Loucy (cell line): ENCODE results near the gene MLIP.

Source experiments
- H2AFZ ChIP-seq: fragments of 200-600 bp; sonication (generic); 2 replicates; pipeline ENCODE4 v1.6.0; 2016; ENCODE audit warnings: antibody characterized with exemption, mild to moderate bottlenecking, low read length, moderate library complexity
- H3F3A ChIP-seq: fragments of 200-600 bp; 2 replicates; pipeline ENCODE4 v1.6.0; 2016; ENCODE audit warnings: antibody characterized with exemption, low read depth, mild to moderate bottlenecking
- H3K27me3 ChIP-seq: fragments of 200-600 bp; sonication (generic); 2 replicates; pipeline ENCODE4 v1.6.1; 2014; ENCODE audit warnings: low read length, mild to moderate bottlenecking; ENCODE audit not compliant: insufficient read depth, poor library complexity, severe bottlenecking
- H3K36me3 ChIP-seq: fragments of 200-600 bp; sonication (generic); 2 replicates; pipeline ENCODE4 v1.6.1; 2016; ENCODE audit warnings: low read length; ENCODE audit not compliant: insufficient read depth
- H3K4me1 ChIP-seq: fragments of 200-600 bp; sonication (generic); 2 replicates; pipeline ENCODE4 v1.5.1; 2014; ENCODE audit warnings: low read length, mild to moderate bottlenecking; ENCODE audit not compliant: insufficient read depth, poor library complexity, severe bottlenecking
- H3K4me2 ChIP-seq: fragments of 200-600 bp; sonication (generic); 2 replicates; pipeline ENCODE4 v1.6.0; 2014; ENCODE audit warnings: antibody characterized with exemption, low read length, low read depth, mild to moderate bottlenecking; ENCODE audit not compliant: poor library complexity, severe bottlenecking
- H3K4me3 ChIP-seq: fragments of 200-600 bp; sonication (generic); 2 replicates; pipeline ENCODE4 v1.5.1; 2014; ENCODE audit warnings: low read length, mild to moderate bottlenecking, mixed read lengths; ENCODE audit not compliant: poor library complexity, severe bottlenecking
- H3K79me2 ChIP-seq: fragments of 200-600 bp; sonication (generic); 2 replicates; pipeline ENCODE4 v1.6.1; 2014; ENCODE audit warnings: low read length; ENCODE audit not compliant: insufficient read depth
- H3K9ac ChIP-seq: fragments of 200-600 bp; sonication (generic); 2 replicates; pipeline ENCODE4 v1.6.0; 2014; ENCODE audit warnings: mild to moderate bottlenecking, low read depth, low read length, moderate library complexity; ENCODE audit not compliant: poor library complexity, severe bottlenecking
- H3K9me2 ChIP-seq: fragments of 200-600 bp; sonication (generic); replicated peaks from 2 replicates; pipeline ENCODE4 v1.6.1; 2016; ENCODE audit warnings: low read depth, low read length, mixed read lengths
- H3K9me3 ChIP-seq: fragments of 200-600 bp; sonication (generic); 2 replicates; pipeline ENCODE4 v1.6.1; 2014; ENCODE audit warnings: mild to moderate bottlenecking, antibody characterized with exemption, low read length, low read depth; ENCODE audit not compliant: insufficient read depth
- H4K20me1 ChIP-seq: fragments of 200-600 bp; sonication (generic); 2 replicates; pipeline ENCODE4 v1.6.0; 2014; ENCODE audit warnings: antibody characterized with exemption, low read length, mild to moderate bottlenecking; ENCODE audit not compliant: insufficient read depth, poor library complexity, severe bottlenecking
- CTCF ChIP-seq: fragments of 200-600 bp; sonication (generic); conservative IDR thresholded peaks from 2 replicates; pipeline ENCODE4 v1.5.1; 2014; ENCODE audit warnings: mild to moderate bottlenecking, antibody characterized with exemption, low read length
- EZH2phosphoT487 ChIP-seq: fragments of 200-600 bp; IDR thresholded peaks from 2 replicates; pipeline ENCODE4 v1.6.1; 2018; ENCODE audit warnings: antibody characterized with exemption, mild to moderate bottlenecking, moderate library complexity, borderline replicate concordance

MLIP gene

GRCh38 chr6:54267798-54268197, 156.6 kb downstream of the MLIP start:
- Histone ChIP-seq H3K36me3 (no peaks in the 10 kb centered on the region), H3K4me1 (no peaks in the 10 kb centered on the region), H3K9me2 (no peaks in the 10 kb centered on the region), H3K9ac (no peak overlapping the region), H3K9me3 (no peaks in the 10 kb centered on the region), H2AFZ (no peak overlapping the region), H3F3A (no peaks in the 10 kb centered on the region), H4K20me1 (no peaks in the 10 kb centered on the region), H3K27me3 (no peaks in the 10 kb centered on the region), H3K4me2 (no peak overlapping the region), H3K4me3 (no peak overlapping the region), H3K79me2 (no peaks in the 10 kb centered on the region)
- TF ChIP-seq EZH2phosphoT487 (no peak), CTCF (peak; percentile 80)

- H3K27me3 ChIP-seq: no peaks in the 10 kb centered on the region
- H3K4me3 ChIP-seq: no peak overlapping the region
- no peak overlapping the region for H3K4me2 ChIP-seq
- H3K79me2 ChIP-seq: no peaks in the 10 kb centered on the region
- H3K9me3 ChIP-seq: peaks cover 17% of the 10 kb centered on the region
- H2AFZ ChIP-seq: no peak overlapping the region
- no peaks in the 10 kb centered on the region for H3F3A ChIP-seq
- H3K9ac ChIP-seq: no peak overlapping the region
- H3K36me3 ChIP-seq: no peaks in the 10 kb centered on the region; the same call in 1 of the 2 replicates
- TF ChIP-seq EZH2phosphoT487 (no peak), CTCF (no peak)
- H3K4me1 ChIP-seq: peaks cover 5% of the 10 kb centered on the region
- H4K20me1 ChIP-seq: no peaks in the 10 kb centered on the region
- no peaks in the 10 kb centered on the region for H3K9me2 ChIP-seq
Measured at GRCh38 chr6:54273214-54273820, 162.1 kb downstream of the MLIP start.

GRCh38 chr6:54274383-54274782, 163.1 kb downstream of the MLIP start:
- H3F3A ChIP-seq: no peaks in the 10 kb centered on the region
- no peak for TF ChIP-seq CTCF
- no peak for TF ChIP-seq EZH2phosphoT487
- H3K9ac ChIP-seq: no peak overlapping the region
- H3K4me2 ChIP-seq: no peak overlapping the region
- H2AFZ ChIP-seq: no peak overlapping the region
- no peaks in the 10 kb centered on the region for H3K9me2 ChIP-seq
- no peak overlapping the region for H3K4me3 ChIP-seq
- H3K27me3 ChIP-seq: no peaks in the 10 kb centered on the region
- no peaks in the 10 kb centered on the region; the same call in 1 of the 2 replicates for H3K36me3 ChIP-seq
- peaks cover 17% of the 10 kb centered on the region for H3K9me3 ChIP-seq
- H3K79me2 ChIP-seq: no peaks in the 10 kb centered on the region
- peaks cover 5% of the 10 kb centered on the region for H3K4me1 ChIP-seq
- H4K20me1 ChIP-seq: no peaks in the 10 kb centered on the region
